Esophagus squamous epithelium (tissue), 5 donors: Measurements from ENCODE around the gene YPEL2. TPM values are rescaled to one million over a fixed set of nuclear protein-coding genes. Genes with fewer than 3 reads are reported as not detected.

Experiments used
- DNase-seq: peaks from one replicate; lab custom pipeline; 2025; lab: John Stamatoyannopoulos, UW
- H3K27ac ChIP-seq, 4 donors: fragments of 200-600 bp; sonication (generic); one replicate each; pipeline ENCODE4 v1.5.1; 2016 to 2019; ENCODE audit warnings: mild to moderate bottlenecking in 1 of 4
- H3K27me3 ChIP-seq, 4 donors: fragments of 200-600 bp; sonication (generic); 1 replicate in 3 of 4; 2 replicates in 1 of 4; pipeline versions ENCODE4 v1.5.1 to v1.6.0; 2017 to 2021; ENCODE audit warnings: antibody characterized with exemption in 1 of 4
- H3K36me3 ChIP-seq, 3 donors: fragments of 200-600 bp; sonication (generic); one replicate each; pipeline ENCODE4 v1.5.1; 2016 to 2019
- H3K4me1 ChIP-seq, 3 donors: fragments of 200-600 bp; sonication (generic); one replicate each; pipeline ENCODE4 v1.5.1; 2017 to 2019
- H3K4me3 ChIP-seq, 4 donors: fragments of 200-600 bp; sonication (generic); 1 replicate in 3 of 4; 2 replicates in 1 of 4; pipeline ENCODE4 v1.5.1; 2016 to 2019; ENCODE audit warnings: mild to moderate bottlenecking in 2 of 4, moderate library complexity in 1 of 4
- H3K9me3 ChIP-seq, 3 donors: fragments of 200-600 bp; sonication (generic); one replicate each; pipeline ENCODE4 v1.5.1; 2016 to 2019
- POLR2A ChIP-seq, 4 donors: fragments of 450-650 bp; IDR thresholded peaks; one replicate each; pipeline ENCODE4 v1.6.1; 2017; ENCODE audit warnings: antibody characterized with exemption in 4 of 4, mild to moderate bottlenecking in 4 of 4, moderate library complexity in 3 of 4
- WGBS, 2 donors: methylation state at CpG; one replicate each; pipeline ENCODE4 v1.1.5; 2018; 5-methylcytosine and 5-hydroxymethylcytosine counted together
- intact Hi-C: fragments of 100-400 bp; cut with DNase I; formaldehyde crosslinking; loops from one replicate; pipeline ENCODE4 v1.15.0; 2022
- total RNA-seq, 4 donors: library from RNA; depleted of rRNA; stranded (reverse); fragments of >200 nt; gene quantifications; one replicate each; pipeline ENCODE4 v1.1.0, GENCODE V29; 2016
- TF ChIP-seq, protein P1 (sequence below), 6 experiments: fragments of 450-650 bp in 4 of 6; fragments of 200-600 bp in 2 of 6; sonication (generic) in 2 of 6; IDR thresholded peaks; one replicate each; pipeline ENCODE4 v1.5.1; 2016 to 2019; ENCODE audit warnings: antibody characterized with exemption in 6 of 6, mild to moderate bottlenecking in 4 of 6, moderate library complexity in 4 of 6
- donor health status: DM: yes; HTN: yes; CAD: no.

The YPEL2 gene
- total RNA-seq, 4 donors from 2014 or later, result 5.5 to 18.3 (median 11.2) TPM

DNA sequence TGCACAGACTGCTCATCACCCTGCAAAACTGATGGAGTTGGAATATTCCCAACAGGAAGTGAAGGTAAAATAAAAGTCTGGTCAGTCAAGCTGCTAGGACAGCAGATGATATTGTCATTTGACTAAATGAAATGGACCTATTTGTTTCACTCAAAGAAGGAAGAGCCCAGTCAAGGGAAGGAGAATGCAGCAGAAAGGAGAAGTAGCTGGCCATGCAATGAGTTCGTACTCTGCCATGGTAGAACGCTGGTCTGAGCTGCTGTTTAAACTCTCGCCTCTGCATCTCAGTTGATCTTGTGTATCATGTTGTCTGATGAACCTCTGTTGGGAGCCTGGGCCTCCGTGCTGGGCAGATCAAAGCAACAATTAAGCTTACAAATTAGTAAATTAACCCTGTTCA is 15.6 kb upstream of the YPEL2 start:
- Histone ChIP-seq H3K27ac (no peak overlapping the region), H3K9me3 (no peaks in the 10 kb centered on the region), H3K27me3 (no peaks in the 10 kb centered on the region), H3K4me3 (no peak overlapping the region), H3K4me1 (peaks cover 0 to 4% (median under 1%) of the 10 kb centered on the region in 3 donors), H3K36me3 (no peaks in the 10 kb centered on the region)
- intact Hi-C loops, result no loop called here
- WGBS, 2 donors, result 63 to 76% methylated on average over 4 of the region's 4 CpGs
- no peak for DNase-seq
- TF ChIP-seq POLR2A (IDR thresholded peaks at IDR 0.05), result no peak
- TF ChIP-seq, protein P1, sequence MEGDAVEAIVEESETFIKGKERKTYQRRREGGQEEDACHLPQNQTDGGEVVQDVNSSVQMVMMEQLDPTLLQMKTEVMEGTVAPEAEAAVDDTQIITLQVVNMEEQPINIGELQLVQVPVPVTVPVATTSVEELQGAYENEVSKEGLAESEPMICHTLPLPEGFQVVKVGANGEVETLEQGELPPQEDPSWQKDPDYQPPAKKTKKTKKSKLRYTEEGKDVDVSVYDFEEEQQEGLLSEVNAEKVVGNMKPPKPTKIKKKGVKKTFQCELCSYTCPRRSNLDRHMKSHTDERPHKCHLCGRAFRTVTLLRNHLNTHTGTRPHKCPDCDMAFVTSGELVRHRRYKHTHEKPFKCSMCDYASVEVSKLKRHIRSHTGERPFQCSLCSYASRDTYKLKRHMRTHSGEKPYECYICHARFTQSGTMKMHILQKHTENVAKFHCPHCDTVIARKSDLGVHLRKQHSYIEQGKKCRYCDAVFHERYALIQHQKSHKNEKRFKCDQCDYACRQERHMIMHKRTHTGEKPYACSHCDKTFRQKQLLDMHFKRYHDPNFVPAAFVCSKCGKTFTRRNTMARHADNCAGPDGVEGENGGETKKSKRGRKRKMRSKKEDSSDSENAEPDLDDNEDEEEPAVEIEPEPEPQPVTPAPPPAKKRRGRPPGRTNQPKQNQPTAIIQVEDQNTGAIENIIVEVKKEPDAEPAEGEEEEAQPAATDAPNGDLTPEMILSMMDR (IDR thresholded peaks at IDR 0.05), result no peak

DNA sequence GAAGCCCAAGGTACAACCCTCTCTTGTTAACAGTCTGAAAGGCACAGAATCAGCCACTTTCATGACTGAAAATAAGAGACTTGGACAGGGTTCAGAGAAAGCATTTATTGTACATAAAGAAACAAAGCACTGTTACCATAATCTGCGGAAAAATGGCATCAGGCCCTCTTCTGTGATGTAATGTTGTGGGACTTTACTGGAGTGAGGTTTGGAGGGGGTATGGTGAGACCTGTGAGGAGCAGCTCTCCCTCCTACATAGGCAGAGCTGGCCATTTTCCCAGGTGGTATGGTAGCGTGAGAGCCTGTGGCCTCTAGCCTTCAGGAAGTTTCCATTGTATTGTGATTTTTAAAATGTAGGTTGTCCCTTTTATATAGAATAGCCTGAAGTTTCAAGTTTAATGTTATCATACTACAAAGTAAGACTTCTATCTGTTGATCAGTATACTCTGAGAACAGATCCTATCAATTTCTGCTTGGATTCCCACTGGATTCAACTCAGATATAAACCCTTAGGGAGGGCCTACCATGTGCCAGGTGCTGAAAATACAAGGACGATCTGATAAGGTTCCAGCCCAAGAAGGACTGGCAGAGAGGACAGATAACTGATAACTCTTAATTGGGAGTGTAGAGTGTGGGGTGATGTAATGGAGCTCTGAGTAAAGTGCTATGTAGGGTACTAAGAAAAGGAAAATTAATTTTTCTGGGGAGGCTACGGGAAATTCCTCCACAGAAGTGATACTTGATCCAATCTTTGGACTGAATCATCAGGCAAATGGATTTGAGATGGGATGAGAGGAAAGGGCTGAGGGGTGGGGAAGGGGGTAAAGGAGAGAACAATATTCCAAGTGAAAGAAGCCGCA is 4.1 kb upstream of the YPEL2 start:
- intact Hi-C loops, result no loop called here
- Histone ChIP-seq H3K27ac (no peak overlapping the region), H3K9me3 (no peaks in the 10 kb centered on the region), H3K4me1 (peaks cover 17 to 40% (median 25%) of the 10 kb centered on the region in 3 donors), H3K27me3 (no peaks in the 10 kb centered on the region), H3K36me3 (no peaks in the 10 kb centered on the region), H3K4me3 (no peak overlapping the region)
- TF ChIP-seq, protein P1 (IDR thresholded peaks at IDR 0.05), result no peak
- TF ChIP-seq POLR2A (IDR thresholded peaks at IDR 0.05), result no peak
- no peak for DNase-seq
- WGBS, 2 donors, result 68 to 71% methylated on average over 5 of the region's 5 CpGs

DNA sequence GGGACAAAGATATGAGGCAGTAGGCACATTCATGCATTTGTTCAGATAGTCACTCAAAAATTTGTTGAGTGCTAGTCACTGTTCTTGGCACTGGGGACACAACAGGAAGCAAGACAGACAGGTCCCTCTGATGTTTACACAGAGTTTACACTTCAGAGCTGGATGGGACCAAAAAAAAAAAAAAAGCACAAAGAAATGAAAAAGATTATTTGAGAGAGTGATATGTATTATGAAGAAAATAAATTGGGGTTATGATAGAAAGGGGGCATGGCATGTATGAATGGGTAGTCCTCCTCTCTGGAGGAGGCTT is 3.5 kb upstream of the YPEL2 start:
- DNase-seq, result no peak
- no peaks in the 10 kb centered on the region for H3K27me3 ChIP-seq
- no peaks in the 10 kb centered on the region for H3K9me3 ChIP-seq
- H3K4me3 ChIP-seq, result no peak overlapping the region
- TF ChIP-seq, protein P1 (IDR thresholded peaks at IDR 0.05), result no peak
- no peak for TF ChIP-seq POLR2A (IDR thresholded peaks at IDR 0.05)
- peaks cover 17 to 46% (median 25%) of the 10 kb centered on the region in 3 donors for H3K4me1 ChIP-seq
- H3K36me3 ChIP-seq, result no peaks in the 10 kb centered on the region
- intact Hi-C loops, result no loop called here
- no peak overlapping the region for H3K27ac ChIP-seq

DNA sequence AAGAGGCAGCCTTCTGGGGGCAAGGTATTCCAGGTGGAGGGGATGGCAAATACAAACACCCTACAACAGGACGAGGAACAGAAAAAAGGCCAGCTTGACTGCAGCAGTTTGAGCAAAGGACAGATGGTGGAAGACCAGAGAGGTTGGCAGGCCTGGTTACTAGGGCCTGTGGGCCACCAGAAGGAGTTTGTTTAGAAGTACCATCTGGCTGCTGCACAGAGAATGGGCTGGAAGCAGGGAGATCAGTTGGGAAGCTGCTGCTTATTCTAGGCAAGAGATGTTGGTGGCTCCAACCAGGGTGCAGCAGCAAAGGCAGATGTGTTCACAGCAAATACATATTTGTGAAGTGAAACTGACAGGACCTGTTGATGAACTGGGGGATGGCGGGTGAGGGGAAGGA is 2.9 kb upstream of the YPEL2 start:
- no peaks in the 10 kb centered on the region for H3K36me3 ChIP-seq
- no peak for TF ChIP-seq POLR2A (IDR thresholded peaks at IDR 0.05)
- TF ChIP-seq, protein P1 (IDR thresholded peaks at IDR 0.05), result no peak
- intact Hi-C loops, result no loop called here
- 75 to 90% methylated on average over 2 of the region's 2 CpGs for WGBS, 2 donors
- H3K4me3 ChIP-seq, result no peak overlapping the region
- peak overlapping the region in 3 of 4 donors; percentile 96 to 97 (median 97) for H3K27ac ChIP-seq
- no peaks in the 10 kb centered on the region for H3K27me3 ChIP-seq
- H3K4me1 ChIP-seq, result peaks cover 17 to 52% (median 32%) of the 10 kb centered on the region in 3 donors
- DNase-seq, result no peak
- no peaks in the 10 kb centered on the region for H3K9me3 ChIP-seq

DNA sequence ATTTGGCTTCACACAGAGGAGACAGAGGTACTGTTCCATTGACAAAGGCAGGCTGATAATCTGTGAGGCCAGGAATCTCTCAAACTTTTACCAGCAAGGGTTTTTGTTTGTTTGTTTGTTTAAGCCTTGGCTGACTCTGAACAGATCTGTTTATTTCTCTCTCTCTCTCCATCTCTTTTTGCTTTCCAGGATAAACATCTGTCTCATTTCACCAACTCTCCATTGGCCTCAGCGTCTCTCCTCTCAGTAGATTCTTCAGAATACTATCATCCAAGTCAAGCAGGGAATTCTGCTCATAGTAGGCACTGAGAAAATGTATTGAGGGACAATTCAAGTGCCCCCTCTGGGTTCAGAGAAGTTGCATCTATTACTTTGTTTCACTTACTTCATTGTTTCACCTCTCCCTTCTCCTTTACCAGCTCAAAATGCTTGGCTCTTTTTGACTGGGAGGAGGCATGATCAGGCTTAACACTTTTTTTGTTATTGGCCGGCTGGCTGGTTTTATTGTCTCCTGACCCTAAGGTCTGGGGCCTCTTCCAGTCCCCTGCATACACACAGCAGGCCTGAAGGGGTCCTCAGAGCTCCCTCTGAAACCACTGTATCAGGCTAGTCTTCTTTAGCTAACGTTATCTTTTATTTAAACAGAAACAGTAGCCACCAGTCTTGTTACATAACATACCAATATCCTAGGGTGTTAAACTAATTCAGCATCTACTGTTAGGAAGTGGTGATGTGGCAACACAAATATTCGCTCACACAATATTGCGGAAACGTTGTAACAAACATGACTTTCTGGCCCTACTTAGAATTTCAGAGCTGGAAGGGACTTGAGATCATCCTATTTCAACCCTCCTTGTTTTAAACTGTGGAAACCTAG is 2.0 kb upstream of the YPEL2 start:
- H3K4me1 ChIP-seq, result peaks cover 17 to 60% (median 33%) of the 10 kb centered on the region in 3 donors
- intact Hi-C loops, result no loop called here
- peak overlapping the region in 1 of 4 donors; percentile 92 for H3K4me3 ChIP-seq
- H3K27me3 ChIP-seq, result no peaks in the 10 kb centered on the region
- H3K27ac ChIP-seq, result peak overlapping the region; percentile 89 to 97 (median 96)
- no peaks in the 10 kb centered on the region for H3K36me3 ChIP-seq
- WGBS, 2 donors, result 13 to 18% methylated on average over 6 of the region's 6 CpGs
- no peak for DNase-seq
- TF ChIP-seq POLR2A (IDR thresholded peaks at IDR 0.05), result no peak
- TF ChIP-seq, protein P1 (IDR thresholded peaks at IDR 0.05), result peak; percentile 56 to 79 (median 64)
- no peaks in the 10 kb centered on the region for H3K9me3 ChIP-seq
